Measurements from ENCODE around the gene SNCG.

- TF ChIP-seq POLR2AphosphoS5 (IDR thresholded peaks at IDR 0.05) (no peak), CTCF (IDR thresholded peaks at IDR 0.05) (no peak)
Measured at GRCh38 chr10:86959737-86960002, 1.3 kb downstream of the SNCG start.

Measured in breast epithelium (tissue), 3 donors.